Activated effector memory CD4-positive, alpha-beta T cell treated with anti-CD3 and anti-CD28 coated beads, Interleukin-2, amount 50 U/mL, for 16 hours (primary cell): Measurements from ENCODE around the gene THSD4.

Source experiments
- DNase-seq: peaks from one replicate; pipeline ENCODE4 v3.0.0-alpha.2; 2020

THSD4 gene

GRCh38 chr15:71444032-71444810, 328.9 kb downstream of the THSD4 start:
- DNase-seq = no peak

DNA sequence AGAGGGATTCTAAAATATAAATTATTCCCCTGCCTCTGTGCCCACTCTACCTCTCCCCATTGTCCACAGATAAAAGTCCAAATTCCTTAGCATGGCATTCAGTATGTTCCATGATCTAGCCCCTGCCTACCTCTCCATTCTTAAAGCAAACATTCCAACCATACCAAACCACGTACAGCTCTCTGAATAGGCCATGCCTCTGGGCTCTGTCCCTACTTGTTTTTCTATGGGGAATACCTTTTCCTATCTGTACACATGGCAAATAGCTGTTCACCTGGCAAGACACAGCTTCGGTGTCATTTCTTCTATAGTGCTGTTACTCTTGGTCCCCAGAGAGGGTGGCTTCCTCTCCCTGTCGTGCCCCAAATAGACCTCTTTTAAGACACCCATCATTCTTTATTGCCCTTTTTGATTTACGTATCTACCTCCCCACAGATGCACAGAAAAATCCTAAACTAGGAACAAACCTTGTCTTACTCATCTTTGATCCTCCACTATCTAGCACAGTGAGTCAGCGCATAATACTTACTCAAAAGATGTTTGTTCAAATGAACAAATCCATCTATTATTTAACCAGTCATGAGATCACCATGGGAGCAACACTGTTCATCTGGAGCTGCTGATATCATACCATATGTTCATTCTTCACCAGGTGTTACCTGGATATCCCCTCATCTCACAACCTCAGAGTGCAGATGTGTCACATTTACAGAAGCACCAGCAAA, 329.8 kb downstream of the THSD4 start:
- no peak for DNase-seq

DNA sequence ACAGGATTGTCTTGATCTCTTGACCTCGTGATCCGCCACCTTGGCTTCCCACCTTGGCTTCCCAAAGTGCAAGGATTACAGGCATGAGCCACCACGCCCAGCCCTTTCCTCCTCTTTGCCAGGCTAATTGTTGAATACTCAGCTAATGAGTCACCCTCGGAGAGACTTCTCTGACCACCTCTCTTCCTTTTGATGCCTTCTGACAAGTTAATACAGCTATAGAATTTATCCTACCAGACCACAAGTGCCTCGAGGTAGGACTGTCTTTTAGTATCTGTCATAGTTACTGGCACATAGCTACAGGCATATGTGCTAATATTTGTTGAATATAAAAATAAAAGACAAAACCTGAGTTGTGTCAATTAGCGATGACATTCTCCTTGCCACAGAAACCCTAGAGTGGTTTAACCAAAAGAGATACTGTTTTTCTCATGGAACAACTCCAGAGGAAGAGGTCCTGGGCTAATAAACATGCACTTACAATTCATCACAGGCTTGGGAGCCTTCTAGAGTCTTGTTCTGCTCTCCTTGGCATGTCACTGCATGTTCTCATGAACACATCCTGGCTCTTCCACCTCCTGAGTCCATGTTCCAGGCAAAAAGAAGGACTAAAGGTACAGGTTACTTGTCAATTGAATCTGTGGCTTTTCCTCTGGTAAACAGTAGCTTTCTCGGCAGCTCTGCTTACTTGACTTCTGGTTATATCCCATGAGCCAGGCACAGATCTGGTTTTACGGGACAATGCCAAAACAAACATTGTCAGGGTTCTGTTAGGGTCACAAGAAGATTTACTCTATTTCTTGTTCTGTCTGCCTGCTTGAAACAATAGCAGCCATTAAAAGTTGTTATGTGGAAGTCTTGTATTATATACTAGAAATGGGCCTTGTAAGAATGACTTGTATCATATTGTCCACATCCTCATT, 332.3 kb downstream of the THSD4 start:
- DNase-seq = no peak

- no peak for DNase-seq
Observed at GRCh38 chr15:71448688-71449114, 333.4 kb downstream of the THSD4 start.

DNA sequence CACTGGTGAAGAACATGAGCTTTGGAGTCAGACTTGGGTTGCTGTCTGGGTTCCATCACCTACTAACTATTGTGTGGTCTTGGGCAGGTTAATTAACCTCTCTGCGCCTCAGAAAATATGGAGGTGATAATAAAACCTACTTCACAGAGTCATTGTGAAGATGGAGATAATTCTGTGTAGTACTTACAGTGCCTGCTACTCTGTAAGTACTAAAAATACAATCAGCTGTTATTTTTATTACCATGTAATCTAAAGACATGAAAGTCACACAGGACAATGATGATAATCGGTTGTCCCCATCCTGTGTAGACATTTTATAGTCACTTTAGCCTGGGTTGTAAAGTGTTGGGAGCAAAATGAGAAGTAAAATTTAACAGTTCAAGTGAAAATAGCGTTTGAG, 334.1 kb downstream of the THSD4 start:
- no peak for DNase-seq

DNA sequence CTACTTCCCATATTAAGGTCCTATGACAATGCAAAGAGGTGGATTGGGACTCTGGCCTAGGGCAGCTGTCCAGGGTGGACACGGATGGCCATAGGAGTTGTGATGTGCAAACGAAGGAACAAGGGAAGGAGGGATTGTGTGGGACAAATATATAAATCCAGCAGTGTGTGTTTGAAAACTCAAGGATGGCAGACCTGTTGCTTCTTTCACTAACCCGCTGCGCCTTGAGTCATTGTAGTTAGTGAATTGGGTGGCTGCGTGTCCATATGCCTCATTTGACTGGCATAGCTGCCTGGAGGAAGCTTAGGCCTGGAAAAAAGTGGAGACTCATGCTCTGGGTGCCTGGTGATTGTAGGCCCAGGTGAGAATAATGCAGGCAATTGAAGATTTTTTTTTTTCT, 334.7 kb downstream of the THSD4 start:
- DNase-seq = no peak

- DNase-seq = no peak
Observed at GRCh38 chr15:71451130-71451529, 335.9 kb downstream of the THSD4 start.

DNA sequence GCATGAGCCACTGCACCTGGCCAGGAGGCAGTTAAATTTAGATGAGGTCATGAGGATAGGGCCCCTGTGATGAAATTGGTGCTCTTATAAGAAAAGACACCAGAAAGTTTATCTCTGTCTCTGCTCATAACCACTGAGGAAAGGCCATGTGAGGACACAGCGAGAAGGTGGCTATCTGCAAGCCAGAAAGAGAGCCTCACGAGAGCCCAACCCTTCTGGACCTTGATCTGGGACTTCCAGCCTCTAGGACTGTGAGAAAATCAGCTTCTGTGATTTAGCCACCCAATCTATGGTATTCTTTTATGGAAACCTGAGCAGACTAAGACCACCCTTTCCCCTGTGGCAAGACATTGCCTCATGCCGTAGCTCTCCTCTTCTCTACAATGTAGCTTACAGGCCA, 337.6 kb downstream of the THSD4 start:
- DNase-seq = no peak

GRCh38 chr15:71454462-71454996, 339.3 kb downstream of the THSD4 start:
- DNase-seq = no peak

DNA sequence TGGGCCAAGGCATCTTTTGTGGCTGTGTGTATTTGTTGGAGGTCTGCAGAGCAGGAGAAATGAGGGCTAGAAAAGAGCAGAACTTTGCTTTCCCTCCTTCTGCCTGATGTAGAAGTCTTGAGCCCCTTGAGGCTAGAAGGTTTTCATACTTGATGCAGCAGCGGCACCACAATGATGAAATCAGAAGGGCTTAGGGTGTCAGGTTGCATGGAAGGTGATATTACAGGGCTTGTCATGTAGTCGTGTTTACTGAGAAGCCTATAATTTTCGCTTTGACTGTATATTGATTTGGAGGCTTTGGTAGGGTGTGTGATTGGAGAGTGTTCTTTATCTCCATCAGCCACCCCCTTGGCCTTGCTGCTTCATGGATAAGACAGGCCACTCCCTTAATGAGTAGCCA, 339.8 kb downstream of the THSD4 start:
- DNase-seq = no peak

DNA sequence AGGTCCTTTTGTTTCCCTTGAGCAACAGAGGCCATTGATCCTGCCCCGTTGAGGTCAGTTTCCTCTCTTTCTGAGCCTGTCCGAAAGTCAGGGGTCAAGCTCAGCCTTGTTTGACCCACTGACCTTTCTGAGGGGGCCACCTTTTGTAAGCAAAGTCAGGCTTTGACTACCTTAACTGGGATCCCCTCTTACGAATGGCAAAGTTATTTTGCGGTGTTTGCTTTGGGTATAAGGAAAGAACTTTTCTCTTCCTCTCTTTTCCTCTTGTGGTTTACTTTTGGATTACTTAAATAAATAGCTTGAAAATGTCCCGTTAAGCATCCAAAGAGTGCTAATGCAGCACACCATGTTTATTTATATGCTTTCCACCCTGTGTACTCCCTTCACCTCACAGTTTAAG, 340.6 kb downstream of the THSD4 start:
- no peak for DNase-seq

DNA sequence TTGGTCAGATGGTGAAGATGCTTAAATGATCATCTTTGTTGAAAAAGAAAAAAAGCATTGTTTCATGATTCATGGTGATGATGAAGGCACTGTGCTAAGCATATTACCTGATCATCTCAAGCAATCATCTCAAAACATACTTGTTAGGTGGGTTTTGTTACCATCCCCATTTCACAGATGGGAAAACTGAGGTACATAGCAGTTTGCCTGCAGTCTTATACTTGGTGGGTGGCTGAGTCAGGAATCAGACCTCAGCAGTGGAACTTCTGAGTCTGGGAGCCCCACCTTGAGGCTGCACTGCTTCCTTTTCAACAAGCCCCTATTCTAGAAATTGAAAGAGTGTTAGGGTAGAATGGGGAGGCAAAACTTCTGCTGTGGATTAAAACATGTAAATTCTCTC, 341.1 kb downstream of the THSD4 start:
- no peak for DNase-seq

DNA sequence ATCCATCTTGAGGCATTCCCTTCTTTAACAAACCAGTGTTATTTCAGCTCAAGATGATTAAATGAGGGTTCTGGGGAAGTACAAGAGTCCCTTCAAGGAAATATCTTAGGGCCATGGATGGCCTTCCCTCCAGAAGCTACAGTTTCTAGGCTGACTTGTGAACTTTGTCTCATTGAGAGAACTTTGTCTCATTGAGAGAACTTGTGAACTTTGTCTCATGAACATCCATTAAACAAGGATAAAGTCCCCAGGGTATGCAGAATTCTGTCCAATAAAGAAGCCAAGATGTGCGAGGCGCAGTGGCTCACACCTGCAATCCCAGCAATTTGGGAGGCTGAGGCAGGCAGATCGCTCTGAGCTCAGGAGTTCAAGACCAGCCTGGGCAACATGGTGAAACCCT, 341.5 kb downstream of the THSD4 start:
- no peak for DNase-seq

GRCh38 chr15:71458089-71458660, 342.9 kb downstream of the THSD4 start:
- DNase-seq = no peak

DNA sequence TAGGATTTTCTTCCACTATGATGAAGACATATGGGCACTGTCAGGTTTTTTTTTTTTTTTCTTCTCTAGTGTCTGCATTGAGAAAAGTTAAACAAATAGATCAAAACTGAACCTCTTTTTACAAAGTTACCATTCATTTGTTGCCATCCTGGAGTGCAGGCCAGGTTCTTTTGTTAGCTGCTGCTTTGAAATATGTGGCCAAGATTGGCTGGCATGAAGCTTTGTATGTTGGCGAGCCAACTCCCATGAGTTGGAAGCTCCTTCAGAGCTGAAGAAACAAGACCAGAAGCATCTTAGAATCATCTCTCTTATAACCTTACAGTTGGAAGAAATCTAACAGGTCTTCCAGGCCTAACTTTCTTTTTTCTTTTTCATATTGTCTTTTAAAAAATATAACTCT, 346.5 kb downstream of the THSD4 start:
- no peak for DNase-seq

GRCh38 chr15:71462638-71463037, 347.4 kb downstream of the THSD4 start:
- no peak for DNase-seq

GRCh38 chr15:71463156-71463665, 347.9 kb downstream of the THSD4 start:
- no peak for DNase-seq

DNA sequence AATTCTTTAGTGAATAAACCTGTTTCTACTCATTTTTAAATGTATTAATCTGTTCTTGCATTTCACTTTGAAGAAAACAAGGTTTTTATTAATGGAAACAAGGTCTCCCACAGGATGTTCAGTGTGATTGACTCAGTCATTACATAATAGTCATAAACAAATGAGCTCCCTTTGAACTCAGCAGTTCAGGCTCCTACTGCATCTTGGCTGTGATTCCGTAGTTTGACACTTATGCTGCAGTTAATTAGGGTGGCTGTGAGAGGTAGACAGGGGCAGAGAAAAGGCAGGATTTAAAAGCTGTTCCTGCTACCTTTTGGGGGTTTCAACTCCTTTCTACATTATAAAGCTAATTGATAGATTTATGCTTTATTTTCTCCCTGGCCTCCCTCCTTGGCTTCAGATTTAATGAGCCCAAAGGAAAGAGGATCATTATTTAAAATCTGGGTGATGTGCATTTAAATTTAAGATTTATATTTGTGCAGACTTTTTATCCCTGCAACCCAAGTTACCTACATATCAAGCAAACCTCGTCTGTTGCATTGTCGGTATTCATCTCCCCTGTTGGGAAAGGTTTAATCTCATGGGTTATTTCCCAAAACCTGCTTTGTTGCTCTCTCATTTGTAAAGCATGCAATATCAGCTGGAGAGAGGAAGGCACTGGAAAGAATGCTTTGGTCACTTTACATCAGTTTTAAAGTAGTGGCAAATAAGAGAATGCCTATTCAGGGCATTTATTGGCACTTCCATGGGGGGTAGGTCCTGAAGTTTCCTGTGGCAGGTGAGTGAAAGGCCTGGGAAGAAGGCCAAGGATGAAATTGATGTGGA, 350.1 kb downstream of the THSD4 start:
- DNase-seq = no peak

DNA sequence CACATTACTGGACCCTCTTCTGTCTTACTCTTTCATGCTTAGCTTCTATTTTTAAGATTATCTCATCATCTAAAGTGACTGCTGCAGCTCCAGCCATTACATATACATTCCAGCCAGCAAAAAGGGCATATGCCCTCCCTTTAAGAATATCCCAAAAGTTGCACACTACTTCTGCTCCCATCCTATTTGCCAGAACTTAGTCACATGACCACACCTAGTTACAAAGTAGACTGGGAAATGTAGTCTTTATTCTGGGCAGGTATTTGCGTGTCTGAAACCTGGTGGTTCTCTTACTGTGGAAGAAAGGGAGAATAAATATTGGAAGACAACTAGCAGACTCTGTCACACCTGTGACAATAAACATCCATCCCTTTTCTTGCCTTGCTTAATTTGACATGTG, 353.4 kb downstream of the THSD4 start:
- DNase-seq = no peak

GRCh38 chr15:71469413-71469812, 354.1 kb downstream of the THSD4 start:
- DNase-seq = no peak

- DNase-seq = no peak
Observed at GRCh38 chr15:71471347-71471746, 356.1 kb downstream of the THSD4 start.

DNA sequence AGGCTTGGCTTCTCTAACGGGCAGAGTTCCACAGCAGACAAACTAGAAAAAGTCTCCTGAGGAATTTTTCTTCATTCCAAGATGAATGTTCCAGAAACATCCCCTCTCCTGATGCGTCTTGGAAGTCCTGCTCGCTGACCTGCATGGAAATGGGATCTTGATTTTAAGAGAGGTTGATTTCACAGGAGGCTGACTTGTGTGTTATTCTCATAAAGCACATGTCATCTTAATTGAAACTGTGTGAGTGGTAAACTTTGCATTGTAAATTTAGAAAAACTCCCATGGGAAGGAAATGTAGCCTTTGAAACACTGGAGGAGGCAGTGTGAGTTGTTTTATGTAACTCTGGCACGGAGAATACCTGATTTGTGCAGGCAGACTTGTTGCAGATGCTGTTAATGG, 357.3 kb downstream of the THSD4 start:
- no peak for DNase-seq
